GM23338 (cell line): ENCODE results near the gene TMEM182.

ENCODE experiments used
- CREB1 ChIP-seq: fragments of 250-450 bp; sonication (Bioruptor Pico); IDR thresholded peaks from 2 replicates; pipeline ENCODE4 v1.5.0; 2020; ENCODE audit warnings: low read depth, mild to moderate bottlenecking, moderate library complexity
- CTCF ChIP-seq, 2 experiments: fragments of 200-600 bp in 1 of 2; sonication (generic) in 1 of 2; conservative IDR thresholded peaks; 2 replicates each; pipeline versions ENCODE4 v1.5.1 to v1.6.1; 2016 to 2017; ENCODE audit warnings: antibody characterized with exemption in 2 of 2, low read depth in 2 of 2, mild to moderate bottlenecking in 2 of 2, moderate library complexity in 1 of 2
- EZH2 ChIP-seq: fragments of 200-600 bp; sonication (generic); IDR thresholded peaks from one replicate; pipeline ENCODE4 v1.8.0; 2017; ENCODE audit warnings: antibody characterized with exemption, mild to moderate bottlenecking, low read depth; ENCODE audit not compliant: unreplicated experiment
- EZH2phosphoT487 ChIP-seq: fragments of 200-600 bp; sonication (generic); IDR thresholded peaks from one replicate; pipeline ENCODE4 v1.8.1; 2018; ENCODE audit warnings: antibody characterized with exemption; ENCODE audit not compliant: unreplicated experiment
- NANOG ChIP-seq: IDR thresholded peaks from 2 replicates; pipeline ENCODE4 v1.6.1; 2016; ENCODE audit warnings: antibody characterized with exemption, borderline replicate concordance
- POLR2AphosphoS5 ChIP-seq: IDR thresholded peaks from 2 replicates; pipeline ENCODE4 v1.6.1; 2016; ENCODE audit warnings: antibody characterized with exemption, low read depth

- no peak for TF ChIP-seq CTCF (conservative IDR thresholded peaks at IDR 0.05; ENCODE audit: low read depth in 2 of 2)
- TF ChIP-seq EZH2: no peak
- no peak for TF ChIP-seq POLR2AphosphoS5
- TF ChIP-seq EZH2phosphoT487: no peak
- TF ChIP-seq CREB1: no peak
- no peak for TF ChIP-seq NANOG
These were observed 23.1 kb downstream of the TMEM182 start for GRCh38 chr2:102784940-102785339.
